CD4-positive, alpha-beta T cell treated with Interleukin-15 for 1 hour (primary cell): ENCODE results near the gene CATSPERD.

Experiments used
- DNase-seq: peaks from one replicate; pipeline ENCODE4 v3.0.0-alpha.2; 2020

Gene CATSPERD

DNA sequence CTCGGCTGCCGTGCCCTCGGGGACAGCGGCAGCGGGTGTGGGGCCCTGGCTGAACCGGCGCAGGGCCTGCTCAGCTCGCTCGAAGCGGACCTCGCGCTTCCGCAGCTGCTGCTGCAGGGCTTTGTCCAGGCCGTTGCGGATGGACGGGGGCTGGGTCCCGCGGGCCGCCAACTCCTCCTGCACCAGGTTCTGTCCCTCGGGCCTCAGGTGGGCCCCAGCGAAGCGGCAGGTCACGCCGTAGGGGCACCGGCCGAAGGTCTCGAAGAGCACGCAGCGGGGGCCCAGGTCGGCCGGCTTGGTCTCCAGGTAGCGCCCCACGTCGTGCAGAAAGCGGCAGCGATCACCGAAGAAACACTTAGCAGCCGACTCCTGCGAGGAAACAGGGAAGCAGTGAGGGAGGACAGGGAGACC lies 68.9 kb downstream of the CATSPERD start:
- no peak for DNase-seq

- DNase-seq, result no peak
These were observed 69.6 kb downstream of the CATSPERD start for GRCh38 chr19:5789886-5790558.

GRCh38 chr19:5790559-5791520 lies 70.4 kb downstream of the CATSPERD start, which contains the start of gene DUS3L:
TSS of gene DUS3L (minus strand) at chr19:5791163. CDS start at chr19:5791141, 22 bp downstream.
- peak; percentile 98 for DNase-seq

- no peak for DNase-seq
These were observed 71.8 kb downstream of the CATSPERD start for GRCh38 chr19:5792224-5792623.

DNA sequence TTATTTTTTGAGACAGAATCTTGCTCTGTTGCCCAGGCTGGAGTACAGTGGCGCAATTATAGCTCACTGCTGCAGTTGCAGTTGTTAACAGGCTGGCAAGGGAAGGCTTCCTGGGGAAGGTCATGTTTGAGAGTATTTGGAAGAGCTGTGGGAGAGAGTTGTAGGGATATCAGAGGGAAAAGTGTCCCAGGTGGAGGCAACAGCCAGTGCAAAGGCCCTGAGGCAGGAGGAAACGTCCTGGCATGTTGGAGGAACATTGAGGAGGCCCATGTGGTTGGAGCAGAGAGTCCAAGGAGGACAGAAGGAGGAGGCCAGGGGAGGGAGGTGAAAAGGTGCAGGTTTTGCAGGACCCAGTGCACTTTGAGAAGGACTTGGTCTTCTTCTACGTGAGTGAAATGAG lies 72.8 kb downstream of the CATSPERD start:
- no peak for DNase-seq

GRCh38 chr19:5795382-5795919 lies 75.0 kb downstream of the CATSPERD start:
- DNase-seq, result no peak

DNA sequence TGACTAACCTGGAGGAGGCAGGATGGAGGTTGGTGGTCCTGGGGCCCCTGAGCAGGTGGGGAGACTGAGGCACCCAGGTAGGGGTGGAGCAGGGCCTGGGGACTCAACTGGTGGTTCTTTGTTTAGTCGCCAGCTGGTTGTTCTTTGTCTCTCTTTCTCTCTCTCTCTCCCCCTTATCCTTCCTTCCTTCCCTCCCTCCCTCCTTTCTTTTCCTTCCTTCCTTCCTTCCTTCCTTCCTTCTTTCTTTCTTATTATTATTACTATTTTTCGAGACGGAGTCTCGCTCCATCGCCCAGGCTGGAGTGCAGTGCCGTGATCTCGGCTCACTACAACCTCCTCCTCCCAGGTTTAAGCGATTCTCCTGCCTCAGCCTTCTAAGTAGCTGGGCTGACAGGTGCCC lies 77.8 kb downstream of the CATSPERD start:
- no peak for DNase-seq

- DNase-seq, result no peak
These were observed 79.1 kb downstream of the CATSPERD start for GRCh38 chr19:5799247-5800241.

- DNase-seq, result no peak
These were observed 80.2 kb downstream of the CATSPERD start for GRCh38 chr19:5800361-5801270.

DNA sequence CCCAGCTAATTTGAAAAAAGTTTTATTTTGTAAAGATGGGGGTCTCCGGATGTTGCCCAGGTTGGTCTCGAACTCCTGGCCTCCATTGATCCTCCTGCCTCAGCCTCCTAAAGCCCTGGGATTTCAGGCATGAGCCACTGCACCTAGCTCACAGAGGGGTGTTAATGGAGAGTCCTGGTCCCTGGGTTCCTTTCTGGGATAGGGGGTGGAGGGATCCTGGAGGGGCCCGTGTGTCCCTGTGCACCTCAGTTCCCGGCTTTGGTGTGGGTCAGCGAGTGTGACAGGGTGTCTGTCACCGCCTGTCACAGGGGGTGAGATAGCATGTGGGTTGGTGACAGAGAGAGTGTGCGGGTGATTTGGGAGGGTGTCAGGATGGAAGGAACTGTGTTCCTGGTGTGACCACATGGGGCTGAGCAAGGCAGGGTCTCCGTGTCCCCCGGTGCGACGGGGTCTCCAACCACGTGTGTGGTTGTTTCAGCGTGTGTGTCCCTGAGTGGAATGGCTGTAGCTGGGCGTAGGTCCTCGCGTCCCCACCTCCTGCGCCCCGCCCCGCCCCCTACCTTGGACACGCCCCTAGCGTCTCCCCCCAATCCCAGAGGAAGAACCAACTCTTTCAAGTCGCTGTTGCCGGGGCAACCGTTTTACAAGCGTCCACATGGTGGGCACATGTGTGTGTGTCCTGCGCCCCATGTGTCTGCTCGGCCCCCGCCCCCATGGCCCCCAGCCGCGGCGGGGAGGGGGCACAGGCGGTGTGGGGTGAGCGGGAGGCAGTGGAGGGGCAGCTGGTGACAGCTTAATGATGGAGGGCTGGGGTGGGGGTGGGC lies 81.6 kb downstream of the CATSPERD start:
- DNase-seq, result no peak

DNA sequence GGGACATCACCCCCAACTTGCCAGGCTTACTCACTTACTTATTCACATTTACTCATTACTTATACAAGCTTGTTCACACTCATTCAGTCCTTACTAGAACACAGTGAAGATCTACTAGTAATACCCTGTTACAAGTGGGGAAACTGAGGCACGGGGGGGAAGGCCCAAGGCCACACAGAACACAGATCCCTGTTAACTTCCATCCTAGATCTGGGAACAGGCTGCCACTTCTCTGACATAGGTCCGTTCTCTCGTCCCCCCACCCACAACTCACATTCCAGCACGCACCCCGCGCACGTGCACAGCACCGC lies 83.0 kb downstream of the CATSPERD start:
- no peak for DNase-seq

- peak; percentile 92 for DNase-seq
These were observed 83.5 kb downstream of the CATSPERD start for GRCh38 chr19:5803752-5804515.

GRCh38 chr19:5804516-5805461 lies 84.4 kb downstream of the CATSPERD start, which contains the start of gene NRTN:
TSS of gene NRTN (plus strand) at chr19:5805067. CDS start at chr19:5824166, 19,099 bp downstream.
- peak; percentile 61 for DNase-seq

- DNase-seq, result peak; percentile 54
These were observed 85.2 kb downstream of the CATSPERD start for GRCh38 chr19:5805462-5806132.

- DNase-seq, result no peak
These were observed 85.7 kb downstream of the CATSPERD start for GRCh38 chr19:5806133-5806489.

GRCh38 chr19:5806905-5807304 lies 86.5 kb downstream of the CATSPERD start:
- DNase-seq, result no peak

- DNase-seq, result no peak
These were observed 87.8 kb downstream of the CATSPERD start for GRCh38 chr19:5808120-5808816.
